T-helper 2 cell treated with Interferon-gamma antibody and Interleukin-4, amounts not matched to agents 5 μg/mL and 100 μg/mL, for 36 hours (primary cell): ENCODE measurements around the gene REN.

Experiments used
- DNase-seq: peaks from one replicate; pipeline ENCODE4 v3.0.0; 2021; ENCODE audit warnings: low spot score
- H3K27ac Mint-ChIP-seq: one replicate; pipeline ENCODE4 v1.8.0; 2021; ENCODE audit warnings: mild to moderate bottlenecking, mixed read lengths
- H3K27me3 Mint-ChIP-seq: one replicate; pipeline ENCODE4 v1.8.0; 2021; ENCODE audit warnings: low read depth, mixed read lengths
- H3K36me3 Mint-ChIP-seq: one replicate; pipeline ENCODE4 v1.8.0; 2021; ENCODE audit warnings: low read depth, mixed read lengths
- H3K4me1 Mint-ChIP-seq: one replicate; pipeline ENCODE4 v1.8.0; 2021; ENCODE audit warnings: low read depth, mixed read lengths
- H3K4me3 Mint-ChIP-seq: one replicate; pipeline ENCODE4 v1.8.0; 2022; ENCODE audit warnings: mild to moderate bottlenecking, moderate library complexity, mixed read lengths
- H3K9me3 Mint-ChIP-seq: one replicate; pipeline ENCODE4 v1.8.0; 2021; ENCODE audit warnings: mixed read lengths

REN gene

GRCh38 chr1:204166219-204166618 is at the start of gene REN:
REN (minus strand) TSS chr1:204166337; CDS start chr1:204166293, 44 bp downstream.
- peaks cover 2% of the 10 kb centered on the region for H3K27me3 Mint-ChIP-seq
- no peaks in the 10 kb centered on the region for H3K4me1 Mint-ChIP-seq
- no peak within 1 kb of the TSS for H3K4me3 Mint-ChIP-seq
- no peaks in the 10 kb centered on the region for H3K36me3 Mint-ChIP-seq
- peaks cover 34% of the 10 kb centered on the region for H3K9me3 Mint-ChIP-seq
- H3K27ac Mint-ChIP-seq: no peak within 1 kb of the TSS
- no peak for DNase-seq

DNA sequence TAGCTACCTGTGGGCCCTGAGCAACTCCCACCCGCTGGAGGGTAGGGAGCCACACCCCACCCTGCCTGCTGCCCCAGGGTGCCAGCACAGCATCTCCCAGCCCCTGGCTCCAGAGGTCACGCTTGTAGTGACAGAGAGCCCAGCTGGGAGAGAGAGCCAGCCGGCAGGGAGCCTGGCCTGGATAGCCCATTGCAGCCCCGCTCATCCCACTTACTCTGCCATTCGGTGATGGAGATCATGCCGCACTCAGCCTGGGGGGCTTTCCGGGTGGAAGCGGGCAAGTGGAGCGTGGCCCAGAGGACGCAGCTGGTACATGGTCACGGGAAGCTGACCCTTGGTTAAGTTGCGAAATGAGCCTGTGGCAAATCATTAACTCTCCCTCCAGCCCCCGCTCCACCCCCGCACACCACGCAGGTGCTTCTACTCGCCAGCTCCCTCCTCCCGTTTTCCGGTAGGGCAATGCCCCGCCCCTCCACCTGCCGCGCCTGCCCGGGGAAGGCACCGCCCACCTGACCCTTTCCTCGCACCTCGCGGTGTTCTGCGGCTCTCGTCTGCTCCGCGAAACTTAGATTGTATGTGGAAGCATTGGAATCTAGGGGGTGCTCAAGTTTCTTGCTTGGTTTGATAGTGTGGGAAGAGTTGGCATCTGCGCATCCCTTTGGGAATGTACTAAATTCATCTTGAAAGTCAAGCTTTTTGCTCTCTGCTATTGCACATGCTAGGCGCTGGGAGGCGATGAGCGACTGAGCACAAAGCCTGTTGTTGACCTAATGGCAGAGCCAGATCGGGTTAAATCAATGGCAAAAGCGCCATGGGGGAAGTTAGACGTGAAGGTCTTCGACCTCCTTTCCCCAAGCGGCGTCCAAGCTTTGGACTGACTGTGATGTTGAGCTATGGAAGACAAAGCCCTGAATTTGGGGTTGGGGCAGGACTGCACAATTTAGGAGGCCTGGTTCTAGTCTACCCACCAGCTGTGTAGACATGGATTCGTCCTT is 47.8 kb upstream of the REN start, which contains the start of gene GOLT1A:
Gene GOLT1A (minus strand): TSS at position 321 of the 995 bp plus-strand sequence. CDS start 82 bp downstream, at position 239.
- Mint-ChIP-seq H3K4me3 (peak within 1 kb of the TSS; percentile 51), H3K36me3 (no peaks in the 10 kb centered on the region), H3K27me3 (peaks cover 5% of the 10 kb centered on the region), H3K27ac (no peak within 1 kb of the TSS), H3K4me1 (peaks cover 3% of the 10 kb centered on the region), H3K9me3 (no peaks in the 10 kb centered on the region)
- peak; percentile 21 for DNase-seq

- no peaks in the 10 kb centered on the region for H3K9me3 Mint-ChIP-seq
- peaks cover 6% of the 10 kb centered on the region for H3K27me3 Mint-ChIP-seq
- no peak for DNase-seq
- no peaks in the 10 kb centered on the region for H3K36me3 Mint-ChIP-seq
- no peak overlapping the region for H3K27ac Mint-ChIP-seq
- no peak overlapping the region for H3K4me3 Mint-ChIP-seq
- H3K4me1 Mint-ChIP-seq: peaks cover 3% of the 10 kb centered on the region
Observed at GRCh38 chr1:204212715-204213114, 46.6 kb upstream of the REN start.

DNA sequence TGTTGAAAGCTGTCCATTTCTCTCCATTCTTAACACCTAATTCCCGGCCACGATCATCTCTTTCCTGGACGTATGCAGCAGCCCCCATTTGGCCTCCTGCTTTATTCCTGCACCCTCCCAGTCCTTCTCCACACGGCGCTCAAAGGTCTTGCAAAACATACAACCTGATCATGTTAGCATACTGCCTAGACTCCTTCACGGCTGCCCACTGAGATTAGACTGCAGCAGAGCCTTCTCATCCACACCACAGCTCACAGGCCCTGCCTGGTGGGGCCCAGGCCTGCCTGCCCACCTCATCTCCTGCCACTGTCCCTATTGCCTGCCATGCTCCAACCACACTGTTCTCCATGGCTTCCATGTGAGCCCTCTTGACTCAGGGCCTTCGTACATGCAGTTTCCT is 44.9 kb upstream of the REN start:
- no peak for DNase-seq
- H3K36me3 Mint-ChIP-seq: no peaks in the 10 kb centered on the region
- H3K4me3 Mint-ChIP-seq: no peak overlapping the region
- H3K4me1 Mint-ChIP-seq: peaks cover 3% of the 10 kb centered on the region
- no peaks in the 10 kb centered on the region for H3K9me3 Mint-ChIP-seq
- peaks cover 15% of the 10 kb centered on the region for H3K27me3 Mint-ChIP-seq
- no peak overlapping the region for H3K27ac Mint-ChIP-seq

DNA sequence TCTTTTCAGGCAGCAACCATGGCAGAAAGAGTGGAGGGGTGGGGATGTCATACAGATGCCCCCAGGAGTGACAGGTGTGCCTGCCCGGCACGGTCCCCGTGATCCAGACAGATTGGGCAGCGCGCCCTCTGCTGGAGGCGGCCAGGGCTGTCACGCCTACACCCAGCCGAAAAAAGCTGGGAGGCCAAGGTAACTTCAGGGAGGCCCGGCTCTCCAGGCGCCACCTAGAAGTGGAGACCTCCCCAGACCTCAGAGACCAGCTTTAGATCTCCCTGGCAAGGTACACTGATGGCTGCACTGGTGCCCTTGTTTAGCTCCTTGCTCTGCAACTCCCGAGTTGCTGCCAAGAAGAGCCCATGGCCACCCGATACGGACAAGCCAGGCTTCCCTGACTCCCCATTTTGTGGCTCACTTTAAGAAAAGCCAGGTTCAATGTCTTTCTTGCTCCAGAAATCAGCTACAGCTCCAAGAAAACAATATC is 41.0 kb upstream of the REN start:
- Mint-ChIP-seq H3K27me3 (peaks cover 39% of the 10 kb centered on the region), H3K4me3 (no peak overlapping the region), H3K4me1 (no peaks in the 10 kb centered on the region), H3K27ac (no peak overlapping the region), H3K36me3 (no peaks in the 10 kb centered on the region), H3K9me3 (no peaks in the 10 kb centered on the region)
- peak; percentile 63 for DNase-seq

- no peak for DNase-seq
- no peak overlapping the region for H3K4me3 Mint-ChIP-seq
- no peaks in the 10 kb centered on the region for H3K9me3 Mint-ChIP-seq
- H3K27me3 Mint-ChIP-seq: peaks cover 39% of the 10 kb centered on the region
- no peak overlapping the region for H3K27ac Mint-ChIP-seq
- no peaks in the 10 kb centered on the region for H3K4me1 Mint-ChIP-seq
- H3K36me3 Mint-ChIP-seq: no peaks in the 10 kb centered on the region
Observed at GRCh38 chr1:204206121-204206520, 40.0 kb upstream of the REN start.

GRCh38 chr1:204205486-204205885 is 39.3 kb upstream of the REN start:
- H3K27me3 Mint-ChIP-seq: peaks cover 39% of the 10 kb centered on the region
- H3K9me3 Mint-ChIP-seq: no peaks in the 10 kb centered on the region
- H3K4me1 Mint-ChIP-seq: no peaks in the 10 kb centered on the region
- H3K36me3 Mint-ChIP-seq: no peaks in the 10 kb centered on the region
- H3K4me3 Mint-ChIP-seq: no peak overlapping the region
- no peak for DNase-seq
- no peak overlapping the region for H3K27ac Mint-ChIP-seq

DNA sequence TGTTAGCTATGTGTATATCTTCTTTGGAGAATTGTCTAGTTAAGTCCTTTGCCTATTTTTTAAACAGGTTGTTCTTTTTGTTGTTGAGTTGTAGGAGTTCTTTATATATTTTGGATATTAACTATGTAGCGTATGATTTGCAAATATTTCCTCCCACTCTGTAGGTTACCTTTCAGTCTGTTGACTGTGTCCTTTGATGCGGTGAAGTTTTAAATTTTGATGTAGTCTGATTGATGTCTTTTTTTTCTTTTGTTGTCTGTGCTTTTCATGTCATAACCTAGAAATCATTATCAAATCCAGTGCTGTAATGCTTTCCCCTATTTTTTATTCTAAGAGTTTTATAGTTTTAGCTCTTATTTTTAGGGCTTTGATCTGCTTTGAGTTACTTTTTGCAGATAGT is 38.8 kb upstream of the REN start:
- no peak for DNase-seq
- H3K9me3 Mint-ChIP-seq: no peaks in the 10 kb centered on the region
- peaks cover 37% of the 10 kb centered on the region for H3K27me3 Mint-ChIP-seq
- H3K4me3 Mint-ChIP-seq: no peak overlapping the region
- H3K4me1 Mint-ChIP-seq: no peaks in the 10 kb centered on the region
- H3K36me3 Mint-ChIP-seq: no peaks in the 10 kb centered on the region
- no peak overlapping the region for H3K27ac Mint-ChIP-seq

GRCh38 chr1:204203206-204203767 is 37.1 kb upstream of the REN start:
- Mint-ChIP-seq H3K4me1 (no peaks in the 10 kb centered on the region), H3K9me3 (no peaks in the 10 kb centered on the region), H3K4me3 (no peak overlapping the region), H3K36me3 (no peaks in the 10 kb centered on the region), H3K27ac (no peak overlapping the region), H3K27me3 (peaks cover 33% of the 10 kb centered on the region)
- DNase-seq: no peak

DNA sequence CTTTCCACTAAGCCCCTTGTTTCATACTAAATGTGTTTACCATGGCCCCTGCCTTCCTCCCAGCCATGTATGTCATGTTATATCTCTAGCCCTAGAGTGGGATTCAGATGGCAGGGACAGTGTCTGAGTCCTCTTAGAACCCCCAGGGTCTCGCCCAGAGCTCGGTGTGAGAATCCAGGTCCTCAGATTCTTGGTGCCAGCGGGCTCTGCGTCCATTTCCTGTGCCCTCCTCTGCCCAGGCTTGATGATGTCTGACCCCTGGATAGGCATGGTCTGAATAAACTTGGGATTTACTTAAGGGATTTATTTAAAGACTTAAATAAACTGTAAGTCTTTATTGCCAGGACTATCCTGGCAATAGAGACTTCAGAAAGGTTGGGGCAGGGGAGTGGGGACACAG is 36.3 kb upstream of the REN start:
- H3K4me1 Mint-ChIP-seq: no peaks in the 10 kb centered on the region
- no peak for DNase-seq
- H3K9me3 Mint-ChIP-seq: no peaks in the 10 kb centered on the region
- peaks cover 33% of the 10 kb centered on the region for H3K27me3 Mint-ChIP-seq
- no peak overlapping the region for H3K27ac Mint-ChIP-seq
- H3K36me3 Mint-ChIP-seq: no peaks in the 10 kb centered on the region
- no peak overlapping the region for H3K4me3 Mint-ChIP-seq

GRCh38 chr1:204201348-204202040 is 35.4 kb upstream of the REN start:
- H3K36me3 Mint-ChIP-seq: no peaks in the 10 kb centered on the region
- peaks cover 27% of the 10 kb centered on the region for H3K27me3 Mint-ChIP-seq
- no peaks in the 10 kb centered on the region for H3K9me3 Mint-ChIP-seq
- no peaks in the 10 kb centered on the region for H3K4me1 Mint-ChIP-seq
- no peak for DNase-seq
- H3K27ac Mint-ChIP-seq: no peak overlapping the region
- H3K4me3 Mint-ChIP-seq: no peak overlapping the region

DNA sequence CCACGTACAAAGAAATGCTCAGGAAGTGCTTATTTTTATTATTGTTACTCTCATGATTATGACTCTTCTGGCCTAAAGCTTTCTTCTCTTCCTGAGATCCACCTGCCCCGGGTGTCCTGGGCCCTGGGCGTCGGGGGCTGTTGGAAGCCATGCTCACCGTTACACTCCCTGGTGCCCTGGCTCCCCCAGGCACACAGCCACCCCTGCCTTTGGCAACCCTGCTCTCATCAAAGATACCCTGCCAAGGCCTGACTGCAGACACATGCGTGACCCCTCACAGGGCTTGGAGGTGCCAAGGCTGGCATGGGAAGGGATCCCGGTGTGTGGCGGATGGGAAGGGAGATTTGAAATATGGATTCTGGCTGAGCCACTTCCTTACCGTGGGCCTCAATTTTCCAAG is 33.4 kb upstream of the REN start:
- Mint-ChIP-seq H3K4me1 (no peaks in the 10 kb centered on the region), H3K9me3 (no peaks in the 10 kb centered on the region), H3K4me3 (no peak overlapping the region), H3K36me3 (no peaks in the 10 kb centered on the region), H3K27ac (no peak overlapping the region), H3K27me3 (peaks cover 13% of the 10 kb centered on the region)
- no peak for DNase-seq

DNA sequence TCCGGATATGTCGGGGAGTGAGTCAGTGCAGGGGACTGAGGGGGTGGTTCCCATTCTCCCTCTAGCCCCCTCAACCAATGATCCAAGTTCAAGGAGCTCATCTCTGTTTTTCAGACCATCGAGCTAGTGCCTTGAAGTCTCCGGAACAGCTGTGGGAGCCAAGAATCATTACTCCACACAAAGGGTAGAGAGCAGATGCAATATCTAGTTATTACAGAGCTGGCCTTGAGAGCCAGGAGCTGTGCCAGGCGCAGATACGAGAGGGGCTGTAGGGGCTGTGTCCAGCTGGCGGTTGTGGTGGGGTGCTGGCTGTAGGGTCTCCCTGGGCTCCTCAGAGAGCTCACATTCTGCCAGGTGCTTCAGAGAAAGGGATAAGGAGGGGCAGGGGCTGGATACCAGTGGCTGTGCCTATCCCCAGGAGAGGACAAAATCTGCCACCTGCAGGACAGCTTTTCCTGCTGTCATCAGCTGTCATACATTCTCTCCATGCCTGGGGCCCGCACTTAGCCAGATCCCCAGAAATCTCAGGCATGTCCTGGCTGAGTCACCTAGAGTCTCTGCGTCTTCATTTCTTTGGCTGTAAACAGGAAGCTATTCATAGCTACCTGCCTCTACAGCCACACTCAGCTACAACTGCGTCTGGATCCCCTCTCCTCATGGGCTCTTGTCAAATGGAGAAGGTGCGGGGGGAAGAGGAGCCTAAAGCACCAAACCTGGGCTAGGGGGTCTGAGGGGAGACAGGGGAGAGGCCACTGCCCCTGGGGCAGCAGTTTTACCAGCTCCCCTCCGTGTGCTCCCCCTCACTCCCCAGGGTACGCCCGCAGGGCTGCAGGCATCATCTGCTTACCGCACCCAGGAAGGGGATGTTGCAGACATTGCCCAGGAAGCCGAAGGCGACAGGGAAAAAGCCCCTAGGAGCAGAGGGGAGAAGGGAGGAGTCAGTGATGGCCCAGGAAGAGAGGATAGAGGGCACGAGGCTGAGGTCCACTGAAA is 32.5 kb upstream of the REN start:
- Mint-ChIP-seq H3K27ac (no peak overlapping the region), H3K4me3 (no peak overlapping the region), H3K36me3 (no peaks in the 10 kb centered on the region), H3K27me3 (peaks cover 5% of the 10 kb centered on the region), H3K9me3 (no peaks in the 10 kb centered on the region), H3K4me1 (no peaks in the 10 kb centered on the region)
- DNase-seq: no peak
